Trophoblast cell (in vitro differentiated cells and primary cell): Measurements from ENCODE around the gene YIF1B.

ENCODE experiments used
- DNase-seq, 2 donors: peaks; one replicate each; pipeline ENCODE4 v3.0.0-alpha.2; 2016
- H2AFZ ChIP-seq: 2 replicates; pipeline ENCODE4 v1.6.1; 2013; ENCODE audit warnings: low read length, moderate library complexity, mild to moderate bottlenecking; ENCODE audit not compliant: insufficient read depth, poor library complexity
- H2AK5ac ChIP-seq: 2 replicates; pipeline ENCODE4 v1.6.1; 2013; ENCODE audit warnings: mild to moderate bottlenecking, low read length
- H2BK120ac ChIP-seq: 2 replicates; pipeline ENCODE4 v1.6.1; 2013; ENCODE audit warnings: low read length, mild to moderate bottlenecking, moderate library complexity; ENCODE audit not compliant: insufficient read depth, poor library complexity
- H2BK12ac ChIP-seq: 2 replicates; pipeline ENCODE4 v1.6.1; 2013; ENCODE audit warnings: mild to moderate bottlenecking, low read length, moderate library complexity
- H2BK5ac ChIP-seq: 2 replicates; pipeline ENCODE4 v1.6.1; 2013; ENCODE audit warnings: low read length, low read depth, moderate library complexity, mild to moderate bottlenecking; ENCODE audit not compliant: poor library complexity
- H3K14ac ChIP-seq: 2 replicates; pipeline ENCODE4 v1.6.1; 2013; ENCODE audit warnings: mild to moderate bottlenecking, low read length
- H3K18ac ChIP-seq: 2 replicates; pipeline ENCODE4 v1.6.1; 2013; ENCODE audit warnings: mild to moderate bottlenecking, low read length
- H3K23ac ChIP-seq: 2 replicates; pipeline ENCODE4 v1.6.1; 2013; ENCODE audit warnings: low read length
- H3K27ac ChIP-seq: 2 replicates; pipeline ENCODE4 v1.5.1; 2013; ENCODE audit warnings: low read depth, mild to moderate bottlenecking, inconsistent platforms, low read length, moderate library complexity
- H3K27me3 ChIP-seq: 2 replicates; pipeline ENCODE4 v1.6.1; 2013; ENCODE audit warnings: inconsistent platforms, mild to moderate bottlenecking, low read length, moderate library complexity; ENCODE audit not compliant: insufficient read depth
- H3K36me3 ChIP-seq, 2 experiments: 1 replicate in 1 of 2; 2 replicates in 1 of 2; pipeline ENCODE4 v1.6.1; 2013; ENCODE audit warnings: low read length in 2 of 2, mild to moderate bottlenecking in 2 of 2, moderate library complexity in 1 of 2; ENCODE audit not compliant: insufficient read depth in 2 of 2, control insufficient read depth in 1 of 2
- H3K4ac ChIP-seq: 2 replicates; pipeline ENCODE4 v1.6.1; 2013; ENCODE audit warnings: low read depth, mild to moderate bottlenecking, low read length, moderate library complexity
- H3K4me1 ChIP-seq, 2 experiments: 1 replicate in 1 of 2; 2 replicates in 1 of 2; pipeline ENCODE4 v1.6.1; 2013; ENCODE audit warnings: low read length in 2 of 2, mild to moderate bottlenecking in 2 of 2, moderate library complexity in 1 of 2; ENCODE audit not compliant: insufficient read depth in 2 of 2, control insufficient read depth in 1 of 2
- H3K4me2 ChIP-seq: 2 replicates; pipeline ENCODE4 v1.6.1; 2013; ENCODE audit warnings: inconsistent platforms, mild to moderate bottlenecking, low read length, moderate library complexity
- H3K4me3 ChIP-seq: 2 replicates; pipeline ENCODE4 v1.5.1; 2013; ENCODE audit warnings: mild to moderate bottlenecking, low read depth, low read length, inconsistent platforms
- H3K79me1 ChIP-seq: one replicate; pipeline ENCODE4 v1.6.1; 2013; ENCODE audit warnings: low read length
- H3K79me2 ChIP-seq: 2 replicates; pipeline ENCODE4 v1.6.1; 2013; ENCODE audit warnings: low read length, mild to moderate bottlenecking; ENCODE audit not compliant: control insufficient read depth, insufficient read depth, poor library complexity
- H3K9ac ChIP-seq: 2 replicates; pipeline ENCODE4 v1.6.1; 2013; ENCODE audit warnings: mild to moderate bottlenecking, low read length
- H3K9me3 ChIP-seq: 2 replicates; pipeline ENCODE4 v1.6.1; 2013; ENCODE audit warnings: low read depth, mild to moderate bottlenecking, control low read depth, inconsistent platforms, low read length; ENCODE audit not compliant: insufficient read depth
- H4K12ac ChIP-seq: 2 replicates; pipeline ENCODE4 v1.6.1; 2013; ENCODE audit warnings: low read depth, mild to moderate bottlenecking, low read length, moderate library complexity
- H4K8ac ChIP-seq: 2 replicates; pipeline ENCODE4 v1.6.1; 2013; ENCODE audit warnings: low read depth, mild to moderate bottlenecking, low read length, moderate library complexity
- H4K91ac ChIP-seq: one replicate; pipeline ENCODE4 v1.6.1; 2013; ENCODE audit warnings: low read depth, mild to moderate bottlenecking, low read length, moderate library complexity
- WGBS: extraction: QIAGEN DNeasy Blood & Tissue Kit; methylation state at CpG from one replicate; pipeline ENCODE4 v1.1.7; 2013; ENCODE audit warnings: missing lambda C conversion rate; ENCODE audit not compliant: insufficient read length, insufficient coverage; ENCODE audit errors: extremely low coverage; 5-methylcytosine and 5-hydroxymethylcytosine counted together

YIF1B gene

DNA sequence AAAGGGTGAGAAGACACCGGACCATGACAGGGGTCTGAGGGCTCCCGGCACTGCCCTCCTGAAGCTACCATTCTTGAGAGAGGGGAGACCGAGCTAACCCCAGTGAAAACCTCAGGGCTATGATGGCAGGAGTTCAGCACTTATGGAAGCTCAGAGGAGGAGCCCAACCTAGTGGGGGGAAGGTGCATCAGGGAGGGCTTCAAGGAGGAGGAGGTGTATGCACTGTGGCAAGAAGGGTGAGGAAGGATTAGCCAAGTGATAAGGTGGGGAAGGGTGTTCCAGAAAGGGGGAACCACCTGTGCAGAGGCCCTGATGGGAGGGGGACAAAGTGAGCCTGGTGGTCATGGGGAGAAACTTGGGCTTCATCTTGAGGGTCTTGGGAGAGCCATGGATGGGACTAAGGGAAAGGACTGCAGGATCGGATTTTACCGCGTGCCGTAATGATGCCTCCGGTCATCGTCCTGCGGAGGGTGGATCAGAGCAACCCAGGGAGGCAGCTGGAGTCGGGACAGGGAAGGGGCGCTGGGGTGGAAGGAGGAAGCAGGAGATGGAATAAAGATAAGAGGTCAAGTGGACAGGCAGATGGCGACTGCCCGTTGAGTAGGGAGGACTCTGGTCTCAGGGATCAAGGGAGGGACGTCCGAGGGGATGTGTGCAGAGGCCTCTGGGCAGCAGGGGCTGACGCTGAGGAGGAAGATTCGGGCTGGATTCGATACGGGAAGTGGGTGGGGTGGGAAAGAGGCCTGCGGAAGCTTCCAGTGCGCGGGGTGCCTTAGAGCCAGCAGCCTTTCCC lies 45.3 kb upstream of the YIF1B start:
- H2BK120ac ChIP-seq, result no peak overlapping the region
- peaks cover 4 to 9% of the 10 kb centered on the region in 2 experiments for H3K4me1 ChIP-seq

GRCh38 chr19:38360351-38360750 lies 44.6 kb upstream of the YIF1B start:
- Histone ChIP-seq H2AFZ (no peak overlapping the region), H4K8ac (no peak overlapping the region), H2BK12ac (no peak overlapping the region), H3K79me2 (no peaks in the 10 kb centered on the region), H3K36me3 (no peaks in the 10 kb centered on the region), H3K4me2 (no peak overlapping the region), H2BK5ac (no peak overlapping the region), H2AK5ac (no peak overlapping the region), H3K4ac (no peak overlapping the region), H3K79me1 (peaks cover 4% of the 10 kb centered on the region), H3K4me3 (no peak overlapping the region), H3K9ac (no peak overlapping the region), H3K23ac (no peak overlapping the region), H3K14ac (no peak overlapping the region), H2BK120ac (no peak overlapping the region), H3K4me1 (peaks cover 4 to 9% of the 10 kb centered on the region in 2 experiments), H3K27me3 (peaks cover 3% of the 10 kb centered on the region), H3K27ac (no peak overlapping the region), H3K9me3 (peaks cover 4% of the 10 kb centered on the region), H3K18ac (no peak overlapping the region), H4K12ac (no peak overlapping the region), H4K91ac (no peak overlapping the region)
- WGBS, result no CpG with 5 or more reads among the region's 9 CpGs
- no peak for DNase-seq

More for the DNA sequence above, 45.3 kb upstream of the YIF1B start:
- Histone ChIP-seq H2BK12ac (no peak overlapping the region), H4K8ac (no peak overlapping the region), H3K27ac (no peak overlapping the region), H3K79me1 (peaks cover 4% of the 10 kb centered on the region), H2AFZ (peak overlapping the region; percentile 38), H3K23ac (no peak overlapping the region), H2BK5ac (no peak overlapping the region), H2AK5ac (no peak overlapping the region), H4K91ac (no peak overlapping the region), H3K14ac (no peak overlapping the region), H3K36me3 (no peaks in the 10 kb centered on the region), H3K18ac (no peak overlapping the region), H3K9ac (no peak overlapping the region), H3K4me2 (peak overlapping the region; percentile 94), H3K4me3 (peak overlapping the region; percentile 66), H3K9me3 (peaks cover 4% of the 10 kb centered on the region), H3K79me2 (no peaks in the 10 kb centered on the region), H3K27me3 (peaks cover 3% of the 10 kb centered on the region), H4K12ac (no peak overlapping the region), H3K4ac (no peak overlapping the region)
- DNase-seq, result no peak
- no CpG with 5 or more reads among the region's 23 CpGs for WGBS

GRCh38 chr19:38359242-38360021 lies 43.7 kb upstream of the YIF1B start:
- Histone ChIP-seq H2BK5ac (no peak overlapping the region), H3K36me3 (no peaks in the 10 kb centered on the region), H2AFZ (no peak overlapping the region), H3K79me2 (no peaks in the 10 kb centered on the region), H3K23ac (no peak overlapping the region), H3K9ac (no peak overlapping the region), H3K27me3 (peaks cover 3% of the 10 kb centered on the region), H2AK5ac (no peak overlapping the region), H3K18ac (no peak overlapping the region), H4K12ac (no peak overlapping the region), H3K4me3 (no peak overlapping the region), H3K14ac (no peak overlapping the region), H4K91ac (no peak overlapping the region), H3K79me1 (peaks cover 4% of the 10 kb centered on the region), H3K4ac (no peak overlapping the region), H3K4me1 (peaks cover 4 to 9% of the 10 kb centered on the region in 2 experiments), H3K27ac (no peak overlapping the region), H4K8ac (no peak overlapping the region), H2BK12ac (no peak overlapping the region), H3K4me2 (no peak overlapping the region), H2BK120ac (no peak overlapping the region), H3K9me3 (no peaks in the 10 kb centered on the region)
- no peak for DNase-seq
- WGBS, result no CpG with 5 or more reads among the region's 18 CpGs

GRCh38 chr19:38358071-38358470 lies 42.3 kb upstream of the YIF1B start:
- Histone ChIP-seq H2AFZ (no peak overlapping the region), H2BK5ac (no peak overlapping the region), H3K9ac (no peak overlapping the region), H3K27me3 (peaks cover 3% of the 10 kb centered on the region), H3K4ac (no peak overlapping the region), H3K27ac (no peak overlapping the region), H3K79me2 (no peaks in the 10 kb centered on the region), H4K12ac (no peak overlapping the region), H3K18ac (no peak overlapping the region), H3K9me3 (no peaks in the 10 kb centered on the region), H4K8ac (no peak overlapping the region), H3K36me3 (no peaks in the 10 kb centered on the region), H3K4me1 (peaks cover 4 to 9% of the 10 kb centered on the region in 2 experiments), H3K14ac (no peak overlapping the region), H2AK5ac (no peak overlapping the region), H3K23ac (no peak overlapping the region), H2BK120ac (no peak overlapping the region), H4K91ac (no peak overlapping the region), H3K4me2 (no peak overlapping the region), H3K4me3 (no peak overlapping the region), H2BK12ac (no peak overlapping the region), H3K79me1 (peaks cover 4% of the 10 kb centered on the region)
- WGBS, result no CpG with 5 or more reads among the region's 5 CpGs
- no peak for DNase-seq
